Measurements from ENCODE around the gene EEF1AKMT4.

The EEF1AKMT4 gene

GRCh38 chr3:184249412-184250166, at the start of gene EEF1AKMT4:
EEF1AKMT4 (plus strand) TSS chr3:184249672; CDS start chr3:184249695, 23 bp downstream.
- DNase-seq (ENCODE audit: low spot score) = peak; percentile 93

GRCh38 chr3:184200825-184201224, 48.6 kb upstream of the EEF1AKMT4 start:
- DNase-seq (ENCODE audit: low spot score) = no peak

- no peak for DNase-seq (ENCODE audit: low spot score)
Observed at GRCh38 chr3:184203526-184203925, 45.9 kb upstream of the EEF1AKMT4 start.

- DNase-seq (ENCODE audit: low spot score) = no peak
Observed at GRCh38 chr3:184209146-184209923, 40.1 kb upstream of the EEF1AKMT4 start.

GRCh38 chr3:184211297-184211696, 38.2 kb upstream of the EEF1AKMT4 start:
- no peak for DNase-seq (ENCODE audit: low spot score)

- no peak for DNase-seq (ENCODE audit: low spot score)
Observed at GRCh38 chr3:184211718-184212117, 37.8 kb upstream of the EEF1AKMT4 start.

- no peak for DNase-seq (ENCODE audit: low spot score)
Observed at GRCh38 chr3:184218814-184219213, 30.7 kb upstream of the EEF1AKMT4 start.

GRCh38 chr3:184222521-184222920, 27.0 kb upstream of the EEF1AKMT4 start:
- no peak for DNase-seq (ENCODE audit: low spot score)

GRCh38 chr3:184223946-184224345, 25.5 kb upstream of the EEF1AKMT4 start:
- DNase-seq (ENCODE audit: low spot score) = no peak

GRCh38 chr3:184227481-184227935, 22.0 kb upstream of the EEF1AKMT4 start:
- no peak for DNase-seq (ENCODE audit: low spot score)

- DNase-seq (ENCODE audit: low spot score) = no peak
Observed at GRCh38 chr3:184228376-184229137, 20.9 kb upstream of the EEF1AKMT4 start.

GRCh38 chr3:184229394-184230080, 19.9 kb upstream of the EEF1AKMT4 start, which contains the start of gene VWA5B2:
VWA5B2 (plus strand) TSS chr3:184229585; CDS start chr3:184230529, 944 bp downstream.
- no peak for DNase-seq (ENCODE audit: low spot score)

GRCh38 chr3:184230081-184230602, 19.3 kb upstream of the EEF1AKMT4 start:
- no peak for DNase-seq (ENCODE audit: low spot score)

GRCh38 chr3:184230603-184231528, 18.6 kb upstream of the EEF1AKMT4 start:
- no peak for DNase-seq (ENCODE audit: low spot score)

- DNase-seq (ENCODE audit: low spot score) = no peak
Observed at GRCh38 chr3:184231671-184232070, 17.8 kb upstream of the EEF1AKMT4 start.

GRCh38 chr3:184233127-184233843, 16.2 kb upstream of the EEF1AKMT4 start:
- no peak for DNase-seq (ENCODE audit: low spot score)

- peak; percentile 57 for DNase-seq (ENCODE audit: low spot score)
Observed at GRCh38 chr3:184234224-184234623, 15.2 kb upstream of the EEF1AKMT4 start.

- no peak for DNase-seq (ENCODE audit: low spot score)
Observed at GRCh38 chr3:184234671-184235380, 14.6 kb upstream of the EEF1AKMT4 start.

All from globus pallidus (tissue), 1 donor.